Measurements from ENCODE around the gene UBASH3B. TPM values are rescaled to one million over a fixed set of nuclear protein-coding genes. Genes with fewer than 3 reads are reported as not detected.

UBASH3B gene
- total RNA-seq, 2 experiments from 2014 or later = 54.7 to 73.0 TPM

GRCh38 chr11:122701143-122701542, 45.6 kb downstream of the UBASH3B start:
- ChIA-PET CTCF (ENCODE audit: unreplicated experiment) (interaction anchor here (0.6 to 1.3 kb wide), 5 partner anchors 11 to 54 kb away, joined by 3 to 7 read pairs (median 3); partner anchors contain the start of gene UBASH3B), POLR2A (interaction anchor here (0.8 to 8.5 kb wide), 10 partner anchors 10 to 55 kb away, joined by 3 to 175 read pairs (median 6); no protein-coding TSS in a partner anchor)
- no peak for DNase-seq (ENCODE audit: low spot score)
- H3K9me2 ChIP-seq (ENCODE audit: insufficient read depth, low read length) = no peaks in the 10 kb centered on the region
- TF ChIP-seq, protein P1, sequence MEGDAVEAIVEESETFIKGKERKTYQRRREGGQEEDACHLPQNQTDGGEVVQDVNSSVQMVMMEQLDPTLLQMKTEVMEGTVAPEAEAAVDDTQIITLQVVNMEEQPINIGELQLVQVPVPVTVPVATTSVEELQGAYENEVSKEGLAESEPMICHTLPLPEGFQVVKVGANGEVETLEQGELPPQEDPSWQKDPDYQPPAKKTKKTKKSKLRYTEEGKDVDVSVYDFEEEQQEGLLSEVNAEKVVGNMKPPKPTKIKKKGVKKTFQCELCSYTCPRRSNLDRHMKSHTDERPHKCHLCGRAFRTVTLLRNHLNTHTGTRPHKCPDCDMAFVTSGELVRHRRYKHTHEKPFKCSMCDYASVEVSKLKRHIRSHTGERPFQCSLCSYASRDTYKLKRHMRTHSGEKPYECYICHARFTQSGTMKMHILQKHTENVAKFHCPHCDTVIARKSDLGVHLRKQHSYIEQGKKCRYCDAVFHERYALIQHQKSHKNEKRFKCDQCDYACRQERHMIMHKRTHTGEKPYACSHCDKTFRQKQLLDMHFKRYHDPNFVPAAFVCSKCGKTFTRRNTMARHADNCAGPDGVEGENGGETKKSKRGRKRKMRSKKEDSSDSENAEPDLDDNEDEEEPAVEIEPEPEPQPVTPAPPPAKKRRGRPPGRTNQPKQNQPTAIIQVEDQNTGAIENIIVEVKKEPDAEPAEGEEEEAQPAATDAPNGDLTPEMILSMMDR (conservative IDR thresholded peaks at IDR 0.05; ENCODE audit: low read length) = no peak
- TF ChIP-seq EZH2phosphoT487 (IDR thresholded peaks at IDR 0.05; ENCODE audit: borderline replicate concordance, low read depth, low read length) = no peak
- intact Hi-C loops (cut with micrococcal nuclease; ENCODE audit: unreplicated experiment) = no loop called here
- no TSS peak for BruUV-seq (replicated peaks)
- peak overlapping the region; percentile 96 for H3K4me2 ChIP-seq (ENCODE audit: low read length)
- peak overlapping the region; percentile 33 for H3K4me3 ChIP-seq (ENCODE audit: low read depth, low read length, poor library complexity, severe bottlenecking)
- H3K4me1 ChIP-seq (ENCODE audit: insufficient read depth, low read length, poor library complexity, severe bottlenecking) = peaks cover 75% of the 10 kb centered on the region
- H2AFZ ChIP-seq (ENCODE audit: low read length) = peak overlapping the region; percentile 22; the same call in 1 of the 2 replicates
- peaks cover 30% of the 10 kb centered on the region for H3K79me2 ChIP-seq (ENCODE audit: insufficient read depth, low read depth, low read length)
- H3K9me3 ChIP-seq (ENCODE audit: low read length) = no peaks in the 10 kb centered on the region
- H3K36me3 ChIP-seq (ENCODE audit: insufficient read depth, low read length) = peaks cover 13% of the 10 kb centered on the region
- H4K20me1 ChIP-seq (ENCODE audit: insufficient read depth, low read length) = no peaks in the 10 kb centered on the region
- peak overlapping the region; percentile 99 for H3K27ac ChIP-seq (ENCODE audit: low read depth, low read length, poor library complexity, severe bottlenecking)

DNA sequence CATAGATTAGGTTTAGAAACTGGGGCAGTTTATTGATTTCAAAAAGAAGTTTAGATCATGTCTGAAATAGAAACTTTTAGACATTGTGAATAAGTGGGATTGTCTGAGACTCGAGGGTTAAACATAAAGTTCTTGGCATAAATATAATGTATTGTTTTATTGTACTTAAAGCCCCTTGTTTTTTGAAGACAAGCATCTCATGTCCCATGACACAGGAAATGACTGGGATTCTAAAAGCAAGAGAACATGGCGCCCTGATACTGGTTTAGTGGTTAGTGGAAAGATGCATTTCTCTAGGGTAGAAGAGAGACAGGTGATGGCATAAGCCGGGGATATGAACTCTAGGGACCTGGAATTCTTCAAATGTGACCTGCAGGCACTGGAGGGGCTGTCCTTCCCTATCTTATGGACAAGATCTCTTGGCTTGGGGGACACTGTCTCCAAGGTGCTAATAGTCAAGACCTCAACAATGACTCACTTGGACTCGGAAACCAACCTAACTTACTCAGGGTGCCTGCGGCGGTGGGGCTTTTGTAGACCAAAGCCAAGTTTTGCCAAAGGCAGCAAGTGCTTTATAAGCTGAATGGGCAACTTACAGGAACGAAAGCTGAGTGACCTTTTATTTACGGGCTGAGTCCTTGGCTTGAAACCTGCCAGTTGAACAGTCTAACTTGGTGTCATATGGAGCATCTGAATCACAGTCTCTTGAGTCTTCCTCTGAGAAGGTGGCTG, 48.2 kb downstream of the UBASH3B start:
- Histone ChIP-seq H3K4me1 (ENCODE audit: insufficient read depth, low read length, poor library complexity, severe bottlenecking) (peaks cover 60% of the 10 kb centered on the region), H2AFZ (ENCODE audit: low read length) (no peak overlapping the region), H3K9me2 (ENCODE audit: insufficient read depth, low read length) (no peaks in the 10 kb centered on the region), H3K9me3 (ENCODE audit: low read length) (no peaks in the 10 kb centered on the region), H3K27ac (ENCODE audit: low read depth, low read length, poor library complexity, severe bottlenecking) (no peak overlapping the region), H3K36me3 (ENCODE audit: insufficient read depth, low read length) (peaks cover 13% of the 10 kb centered on the region), H3K4me2 (ENCODE audit: low read length) (no peak overlapping the region), H3K4me3 (ENCODE audit: low read depth, low read length, poor library complexity, severe bottlenecking) (no peak overlapping the region), H3K79me2 (ENCODE audit: insufficient read depth, low read depth, low read length) (peaks cover 30% of the 10 kb centered on the region), H4K20me1 (ENCODE audit: insufficient read depth, low read length) (no peaks in the 10 kb centered on the region)
- CTCF ChIA-PET (ENCODE audit: unreplicated experiment) = no interaction called here
- intact Hi-C loops (cut with micrococcal nuclease; ENCODE audit: unreplicated experiment) = no loop called here
- POLR2A ChIA-PET = no interaction called here
- TF ChIP-seq EZH2phosphoT487 (IDR thresholded peaks at IDR 0.05; ENCODE audit: borderline replicate concordance, low read depth, low read length) = no peak
- TF ChIP-seq, protein P1 (conservative IDR thresholded peaks at IDR 0.05; ENCODE audit: low read length) = no peak
- no TSS peak for BruUV-seq (replicated peaks)
- no peak for DNase-seq (ENCODE audit: low spot score)

- Histone ChIP-seq H4K20me1 (ENCODE audit: insufficient read depth, low read length) (no peaks in the 10 kb centered on the region), H3K27ac (ENCODE audit: low read depth, low read length, poor library complexity, severe bottlenecking) (no peak overlapping the region), H3K79me2 (ENCODE audit: insufficient read depth, low read depth, low read length) (peaks cover 14% of the 10 kb centered on the region; the same call in 1 of the 2 replicates), H3K4me3 (ENCODE audit: low read depth, low read length, poor library complexity, severe bottlenecking) (no peak overlapping the region), H3K4me2 (ENCODE audit: low read length) (no peak overlapping the region), H3K9me3 (ENCODE audit: low read length) (no peaks in the 10 kb centered on the region), H3K9me2 (ENCODE audit: insufficient read depth, low read length) (no peaks in the 10 kb centered on the region), H3K4me1 (ENCODE audit: insufficient read depth, low read length, poor library complexity, severe bottlenecking) (peaks cover 56% of the 10 kb centered on the region), H2AFZ (ENCODE audit: low read length) (no peak overlapping the region), H3K36me3 (ENCODE audit: insufficient read depth, low read length) (peaks cover 13% of the 10 kb centered on the region)
- no peak for DNase-seq (ENCODE audit: low spot score)
- intact Hi-C loops (cut with micrococcal nuclease; ENCODE audit: unreplicated experiment) = no loop called here
- TF ChIP-seq, protein P1 (conservative IDR thresholded peaks at IDR 0.05; ENCODE audit: low read length) = no peak
- TF ChIP-seq EZH2phosphoT487 (IDR thresholded peaks at IDR 0.05; ENCODE audit: borderline replicate concordance, low read depth, low read length) = no peak
- CTCF ChIA-PET (ENCODE audit: unreplicated experiment) = no interaction called here
- no TSS peak for BruUV-seq (replicated peaks)
- POLR2A ChIA-PET = interaction anchor here (0.6 to 1.9 kb wide), 7 partner anchors 9 to 54 kb away, joined by 3 to 6 read pairs (median 4); no protein-coding TSS in a partner anchor
Measured at GRCh38 chr11:122705396-122705795, 49.9 kb downstream of the UBASH3B start.

All from OCI-LY7 (cell line).